Nephron progenitor cell (in vitro differentiated cells): ENCODE data around the gene ODF2L.

Experiments
- DNase-seq: peaks from one replicate; pipeline ENCODE4 v3.0.0; 2021
- H3K27ac Mint-ChIP-seq: 2 replicates; pipeline ENCODE4 v1.8.0; 2021; ENCODE audit warnings: mild to moderate bottlenecking, moderate library complexity, mixed read lengths
- H3K27me3 Mint-ChIP-seq: 2 replicates; pipeline ENCODE4 v1.8.0; 2021; ENCODE audit warnings: mild to moderate bottlenecking, low read depth, mixed read lengths; ENCODE audit not compliant: poor library complexity
- H3K36me3 Mint-ChIP-seq: 2 replicates; pipeline ENCODE4 v1.8.0; 2021; ENCODE audit warnings: low read depth, mixed read lengths
- H3K4me1 Mint-ChIP-seq: 2 replicates; pipeline ENCODE4 v1.8.0; 2021; ENCODE audit warnings: mixed read lengths
- H3K4me3 Mint-ChIP-seq: 2 replicates; pipeline ENCODE4 v1.8.0; 2021; ENCODE audit warnings: mild to moderate bottlenecking, moderate library complexity, mixed read lengths
- H3K9me3 Mint-ChIP-seq: 2 replicates; pipeline ENCODE4 v1.8.0; 2021; ENCODE audit warnings: mild to moderate bottlenecking, moderate library complexity, mixed read lengths
- CTCF ChIP-seq: fragments of 200-600 bp; sonication (generic); IDR thresholded peaks from 2 replicates; pipeline ENCODE4 v1.5.0; 2021; ENCODE audit warnings: antibody characterized with exemption

The ODF2L gene

GRCh38 chr1:86346388-86346787 is 49.7 kb downstream of the ODF2L start:
- no peak for DNase-seq
- H3K27me3 Mint-ChIP-seq: peaks cover 5% of the 10 kb centered on the region
- no peak overlapping the region for H3K27ac Mint-ChIP-seq
- peaks cover 21% of the 10 kb centered on the region for H3K9me3 Mint-ChIP-seq
- peaks cover 28% of the 10 kb centered on the region for H3K36me3 Mint-ChIP-seq
- H3K4me1 Mint-ChIP-seq: no peaks in the 10 kb centered on the region
- H3K4me3 Mint-ChIP-seq: no peak overlapping the region
- no peak for TF ChIP-seq CTCF

- Mint-ChIP-seq H3K4me3 (no peak overlapping the region), H3K27ac (no peak overlapping the region), H3K9me3 (peaks cover 12% of the 10 kb centered on the region), H3K4me1 (no peaks in the 10 kb centered on the region), H3K27me3 (peaks cover 5% of the 10 kb centered on the region), H3K36me3 (peaks cover 17% of the 10 kb centered on the region)
- DNase-seq: no peak
- TF ChIP-seq CTCF: no peak
Observed at GRCh38 chr1:86345042-86345441, 51.1 kb downstream of the ODF2L start.

- no peak overlapping the region for H3K27ac Mint-ChIP-seq
- TF ChIP-seq CTCF: no peak
- H3K36me3 Mint-ChIP-seq: peaks cover 2% of the 10 kb centered on the region
- no peaks in the 10 kb centered on the region for H3K4me1 Mint-ChIP-seq
- H3K27me3 Mint-ChIP-seq: peaks cover 5% of the 10 kb centered on the region
- H3K9me3 Mint-ChIP-seq: peaks cover 6% of the 10 kb centered on the region
- DNase-seq: no peak
- H3K4me3 Mint-ChIP-seq: no peak overlapping the region
Observed at GRCh38 chr1:86339906-86340305, 56.2 kb downstream of the ODF2L start.

GRCh38 chr1:86339014-86339812 is 56.9 kb downstream of the ODF2L start:
- Mint-ChIP-seq H3K36me3 (no peaks in the 10 kb centered on the region), H3K4me3 (no peak overlapping the region), H3K4me1 (no peaks in the 10 kb centered on the region), H3K27ac (no peak overlapping the region), H3K27me3 (peaks cover 5% of the 10 kb centered on the region), H3K9me3 (peaks cover under 1% of the 10 kb centered on the region)
- no peak for DNase-seq
- no peak for TF ChIP-seq CTCF

GRCh38 chr1:86335916-86336315 is 60.2 kb downstream of the ODF2L start:
- no peak for TF ChIP-seq CTCF
- H3K4me1 Mint-ChIP-seq: no peaks in the 10 kb centered on the region
- peaks cover 11% of the 10 kb centered on the region for H3K9me3 Mint-ChIP-seq
- H3K27me3 Mint-ChIP-seq: peaks cover 13% of the 10 kb centered on the region
- DNase-seq: no peak
- no peak overlapping the region for H3K27ac Mint-ChIP-seq
- H3K4me3 Mint-ChIP-seq: no peak overlapping the region
- no peaks in the 10 kb centered on the region for H3K36me3 Mint-ChIP-seq

GRCh38 chr1:86325264-86325663 is 70.9 kb downstream of the ODF2L start:
- no peak overlapping the region for H3K27ac Mint-ChIP-seq
- no peak for TF ChIP-seq CTCF
- H3K4me1 Mint-ChIP-seq: no peaks in the 10 kb centered on the region
- no peak for DNase-seq
- H3K4me3 Mint-ChIP-seq: no peak overlapping the region
- no peaks in the 10 kb centered on the region for H3K9me3 Mint-ChIP-seq
- peaks cover 7% of the 10 kb centered on the region for H3K27me3 Mint-ChIP-seq
- no peaks in the 10 kb centered on the region for H3K36me3 Mint-ChIP-seq
